GM12878 (cell line): ENCODE measurements around the gene EVX2. TPM values are rescaled to one million over a fixed set of nuclear protein-coding genes. Genes with fewer than 3 reads are reported as not detected.

Experiments used
- ATAC-seq: fragments of 200-7000 bp; cut with Tn5 transposase; 3 replicates; pipeline ENCODE4 v1.9.1; 2020; ENCODE audit warnings: mild to moderate bottlenecking, moderate library complexity
- BruUV-seq: library from RNA; stranded (reverse); fragments of 400-500 nt; replicated peaks from 2 replicates; lab custom pipeline; 2021; lab: Mats Ljungman, UMichigan
- CTCF ChIA-PET: fragments of 300-600 bp; sonication (Branson Sonifier 250); formaldehyde crosslinking; extraction: SDS; loops from one replicate; lab custom pipeline; 2021; ENCODE audit warnings: inconsistent platforms; lab: Yijun Ruan, JAX
- POLR2A ChIA-PET: fragments of 350-600 bp; formaldehyde crosslinking; extraction: SDS; loops from one replicate; lab custom pipeline; 2021; ENCODE audit warnings: inconsistent platforms; lab: Charles Lee
- RAD21 ChIA-PET: fragments of 300-600 bp; sonication (Branson Sonifier 250); formaldehyde crosslinking; loops from one replicate; lab custom pipeline; 2023; ENCODE audit warnings: antibody characterized with exemption; ENCODE audit not compliant: unreplicated experiment; lab: Charles Lee
- SMC1A ChIA-PET: fragments of 300-600 bp; sonication (Branson Sonifier 250); formaldehyde crosslinking; loops from one replicate; lab custom pipeline; 2023; ENCODE audit not compliant: unreplicated experiment, uncharacterized antibody; lab: Charles Lee
- DNase-seq: peaks from one replicate; pipeline ENCODE4 v3.0.0-alpha.2; 2011; ENCODE audit warnings: low read depth, low spot score
- FAIRE-seq: peaks from 3 replicates; lab custom pipeline; 2011; peaks lifted over from hg19 to GRCh38; lab: Jason Lieb, UNC
- H2AFZ ChIP-seq: 2 replicates; pipeline ENCODE4 v1.6.0; 2011; ENCODE audit warnings: low read depth, low read length, control low read depth; ENCODE audit not compliant: control insufficient read depth
- H3K27ac ChIP-seq: 2 replicates; pipeline ENCODE4 v1.5.1; 2011; ENCODE audit warnings: control low read depth; ENCODE audit not compliant: control insufficient read depth, insufficient read depth
- H3K27me3 ChIP-seq, 2 experiments: replicated peaks in 1 of 2; 2 replicates each; pipeline versions ENCODE4 v1.6.0 to v1.6.1; 2011; ENCODE audit warnings: low read length in 1 of 2; ENCODE audit not compliant: control insufficient read depth in 2 of 2, insufficient read depth in 2 of 2
- H3K36me3 ChIP-seq, 2 experiments: 2 replicates each; pipeline ENCODE4 v1.5.1; 2011; ENCODE audit warnings: low read length in 1 of 2; ENCODE audit not compliant: control insufficient read depth in 2 of 2, insufficient read depth in 2 of 2
- H3K4me1 ChIP-seq: 2 replicates; pipeline ENCODE4 v1.6.1; 2011; ENCODE audit warnings: mild to moderate bottlenecking, low read length, moderate library complexity, mixed read lengths; ENCODE audit not compliant: control insufficient read depth, insufficient read depth
- H3K4me2 ChIP-seq: 2 replicates; pipeline ENCODE4 v1.6.0; 2011; ENCODE audit warnings: control low read depth; ENCODE audit not compliant: control insufficient read depth, insufficient read depth
- H3K4me3 ChIP-seq: fragments of 200-600 bp; sonication (generic); 2 replicates; pipeline ENCODE4 v1.5.1; 2016
- H3K79me2 ChIP-seq: 2 replicates; pipeline ENCODE4 v1.6.0; 2011; ENCODE audit warnings: low read length; ENCODE audit not compliant: control insufficient read depth, insufficient read depth
- H3K9ac ChIP-seq: 2 replicates; pipeline ENCODE4 v1.8.0; 2011; ENCODE audit warnings: low read length, control low read depth, mixed read lengths; ENCODE audit not compliant: control insufficient read depth, insufficient read depth
- H3K9me3 ChIP-seq: replicated peaks from 3 replicates; pipeline ENCODE4 v1.5.1; 2011; ENCODE audit warnings: mild to moderate bottlenecking, low read length; ENCODE audit not compliant: control insufficient read depth, insufficient read depth
- H4K20me1 ChIP-seq: 2 replicates; pipeline ENCODE4 v1.6.0; 2011; ENCODE audit not compliant: control insufficient read depth, insufficient read depth
- CHD2 ChIP-seq: IDR thresholded peaks from 2 replicates; pipeline ENCODE4 v1.6.1; 2011; ENCODE audit warnings: low read depth, low read length, improper control_type of control experiment, borderline replicate concordance
- CREM ChIP-seq: IDR thresholded peaks from 2 replicates; pipeline ENCODE4 v1.6.1; 2014; ENCODE audit warnings: antibody characterized with exemption, low read depth
- EED ChIP-seq: sonication (generic); IDR thresholded peaks from 2 replicates; pipeline ENCODE4 v1.6.1; 2016; ENCODE audit warnings: antibody characterized with exemption, low read depth
- EGR1 ChIP-seq, 2 experiments: IDR thresholded peaks; 1 replicate in 1 of 2; 2 replicates in 1 of 2; pipeline ENCODE4 v1.6.1; 2011 to 2012; ENCODE audit warnings: low read depth in 2 of 2, low read length in 2 of 2, borderline replicate concordance in 1 of 2, mild to moderate bottlenecking in 1 of 2, moderate library complexity in 1 of 2
- ESRRA ChIP-seq: IDR thresholded peaks from 2 replicates; pipeline ENCODE4 v1.6.1; 2012; ENCODE audit warnings: mild to moderate bottlenecking, low read length, improper control_type of control experiment
- FOXK2 ChIP-seq: fragments of 450-650 bp; IDR thresholded peaks from 2 replicates; pipeline ENCODE4 v1.6.1; 2017; ENCODE audit warnings: mild to moderate bottlenecking, moderate library complexity
- IKZF2 ChIP-seq, 2 experiments: fragments of 450-650 bp; IDR thresholded peaks; 2 replicates each; pipeline ENCODE4 v1.6.1; 2017; ENCODE audit warnings: mild to moderate bottlenecking in 2 of 2, moderate library complexity in 2 of 2
- NBN ChIP-seq: fragments of 450-650 bp; IDR thresholded peaks from 2 replicates; pipeline ENCODE4 v1.6.1; 2016
- NFYB ChIP-seq: IDR thresholded peaks from 2 replicates; pipeline ENCODE4 v1.6.1; 2011; ENCODE audit warnings: low read depth, mild to moderate bottlenecking, low read length, improper control_type of control experiment, moderate library complexity; ENCODE audit not compliant: insufficient read depth
- RCOR1 ChIP-seq: conservative IDR thresholded peaks from 2 replicates; pipeline ENCODE4 v1.6.1; 2012; ENCODE audit warnings: low read depth, low read length, improper control_type of control experiment
- SRF ChIP-seq, 2 experiments: IDR thresholded peaks; 2 replicates each; pipeline ENCODE4 v1.6.1; 2011; ENCODE audit warnings: low read depth in 2 of 2, low read length in 2 of 2, mild to moderate bottlenecking in 1 of 2, moderate library complexity in 1 of 2
- SUZ12 ChIP-seq: fragments of 200-600 bp; sonication (generic); IDR thresholded peaks from one replicate; pipeline ENCODE4 v1.6.1; 2018; ENCODE audit warnings: antibody characterized with exemption, mild to moderate bottlenecking; ENCODE audit not compliant: unreplicated experiment
- TCF3 ChIP-seq: IDR thresholded peaks from 2 replicates; pipeline ENCODE4 v1.6.1; 2012; ENCODE audit warnings: low read depth, mild to moderate bottlenecking, low read length, borderline replicate concordance; ENCODE audit not compliant: insufficient read depth
- WGBS: methylation state at CpG from one replicate; pipeline ENCODE4 v1.1.6; 2016; ENCODE audit warnings: low lambda C conversion rate; ENCODE audit not compliant: insufficient replicate concordance, insufficient coverage; ENCODE audit errors: missing lambda C conversion rate; 5-methylcytosine and 5-hydroxymethylcytosine counted together
- in situ Hi-C: fragments of 300-500 bp; cut with MboI; formaldehyde crosslinking; loops from 9 replicates; pipeline ENCODE4 v1.14.3; 2018; ENCODE audit warnings: mixed read lengths
- intact Hi-C: fragments of 100-400 bp; cut with micrococcal nuclease; formaldehyde crosslinking; loops from one replicate; pipeline ENCODE4 v1.14.2; 2022; ENCODE audit not compliant: unreplicated experiment
- polyA plus RNA-seq, 11 experiments: library from polyadenylated mRNA; depleted of rRNA in 4 of 11; unstranded in 6 of 11; stranded (reverse) in 5 of 11; fragments of >200 nt; fragmentation: Nextera tagmentation in 4 of 11; fragmentation: Illumina TruSeq in 1 of 11; extraction: Ambion mirVana in 4 of 11; extraction: Trizol in 1 of 11; gene quantifications; 1 replicate in 1 of 11; 2 replicates in 10 of 11; pipeline versions ENCODE4 v1.2.1 to v1.2.3, GENCODE V29; 2011 to 2016; ENCODE audit warnings: inconsistent platforms in 2 of 11, missing spikeins in 2 of 11, low read depth in 1 of 11
- total RNA-seq, 4 experiments: library from RNA; depleted of rRNA in 3 of 4; stranded (reverse); fragments of >200 nt in 3 of 4; fragmentation: Illumina TruSeq in 1 of 4; extraction: Trizol in 1 of 4; gene quantifications; 2 replicates each; pipeline versions ENCODE4 v1.2.1 to v1.2.3, GENCODE V29; 2013 to 2021
- TF ChIP-seq, protein P1 (sequence below): IDR thresholded peaks from 2 replicates; pipeline ENCODE4 v1.6.1; 2012; ENCODE audit warnings: low read depth, low read length, improper control_type of control experiment
- TF ChIP-seq, protein P2 (sequence below): fragments of 450-650 bp; IDR thresholded peaks from 2 replicates; pipeline ENCODE4 v1.6.1; 2016; ENCODE audit warnings: mild to moderate bottlenecking

Gene EVX2
- total and polyA plus RNA-seq, 10 of the 15 experiments (the other 5 are each of a cell fraction or from before 2014, with no cell fraction given), result not detected

- FAIRE-seq (no peak), ATAC-seq (no peak), DNase-seq (no peak)
- POLR2A ChIA-PET, result no interaction called here
- SMC1A ChIA-PET, result no interaction called here
- no peak overlapping the region for H3K4me3 ChIP-seq
- H3K27ac ChIP-seq, result no peak overlapping the region
- in situ Hi-C loops, result no loop called here
- peaks cover 20% of the 10 kb centered on the region; the same call in 2 of the 3 replicates for H3K9me3 ChIP-seq
- BruUV-seq, result no TSS peak
- no peaks in the 10 kb centered on the region for H4K20me1 ChIP-seq
- TF ChIP-seq, protein P1, sequence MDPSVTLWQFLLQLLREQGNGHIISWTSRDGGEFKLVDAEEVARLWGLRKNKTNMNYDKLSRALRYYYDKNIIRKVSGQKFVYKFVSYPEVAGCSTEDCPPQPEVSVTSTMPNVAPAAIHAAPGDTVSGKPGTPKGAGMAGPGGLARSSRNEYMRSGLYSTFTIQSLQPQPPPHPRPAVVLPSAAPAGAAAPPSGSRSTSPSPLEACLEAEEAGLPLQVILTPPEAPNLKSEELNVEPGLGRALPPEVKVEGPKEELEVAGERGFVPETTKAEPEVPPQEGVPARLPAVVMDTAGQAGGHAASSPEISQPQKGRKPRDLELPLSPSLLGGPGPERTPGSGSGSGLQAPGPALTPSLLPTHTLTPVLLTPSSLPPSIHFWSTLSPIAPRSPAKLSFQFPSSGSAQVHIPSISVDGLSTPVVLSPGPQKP, result no peak
- TF ChIP-seq, protein P2, sequence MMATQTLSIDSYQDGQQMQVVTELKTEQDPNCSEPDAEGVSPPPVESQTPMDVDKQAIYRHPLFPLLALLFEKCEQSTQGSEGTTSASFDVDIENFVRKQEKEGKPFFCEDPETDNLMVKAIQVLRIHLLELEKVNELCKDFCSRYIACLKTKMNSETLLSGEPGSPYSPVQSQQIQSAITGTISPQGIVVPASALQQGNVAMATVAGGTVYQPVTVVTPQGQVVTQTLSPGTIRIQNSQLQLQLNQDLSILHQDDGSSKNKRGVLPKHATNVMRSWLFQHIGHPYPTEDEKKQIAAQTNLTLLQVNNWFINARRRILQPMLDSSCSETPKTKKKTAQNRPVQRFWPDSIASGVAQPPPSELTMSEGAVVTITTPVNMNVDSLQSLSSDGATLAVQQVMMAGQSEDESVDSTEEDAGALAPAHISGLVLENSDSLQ, result no peak
- TF ChIP-seq RCOR1 (no peak), CREM (no peak), TCF3 (no peak), NFYB (no peak), CHD2 (no peak), SRF (IDR thresholded peaks at IDR 0.05; ENCODE audit: low read depth in 2 of 2, low read length in 2 of 2) (no peak), FOXK2 (no peak), IKZF2 (IDR thresholded peaks at IDR 0.05) (no peak), NBN (no peak), SUZ12 (no peak), EED (no peak), EGR1 (IDR thresholded peaks at IDR 0.05; ENCODE audit: borderline replicate concordance in 1 of 2, low read depth in 2 of 2, low read length in 2 of 2) (no peak), ESRRA (no peak)
- no peak overlapping the region for H3K9ac ChIP-seq
- H3K27me3 ChIP-seq, result peaks cover 5 to 17% of the 10 kb centered on the region in 2 experiments
- 56% methylated on average over 10 of the region's 10 CpGs for WGBS
- H2AFZ ChIP-seq, result no peak overlapping the region
- no peaks in the 10 kb centered on the region for H3K4me1 ChIP-seq
- H3K4me2 ChIP-seq, result no peak overlapping the region
- CTCF ChIA-PET, result no interaction called here
- no peaks in the 10 kb centered on the region for H3K79me2 ChIP-seq
- intact Hi-C loops, result loop anchor here (10.0 kb wide), 1 partner anchor 198 kb away; no protein-coding TSS in a partner anchor
- RAD21 ChIA-PET, result no interaction called here
- no peaks in the 10 kb centered on the region for H3K36me3 ChIP-seq
Measured at GRCh38 chr2:176082525-176082823, 1.3 kb downstream of the EVX2 start.
